Mesenchymal stem cell (in vitro differentiated cells and primary cell): Measurements from ENCODE around the gene NIN.
"Not testable (repeated sequence)": the region's sequence is repeated elsewhere in the genome, so short reads cannot be mapped to it uniquely, and the experiment has no call there.

Source experiments
- DNase-seq: peaks from one replicate; pipeline ENCODE4 v3.0.0-alpha.2; 2013
- H2AFZ ChIP-seq: one replicate; pipeline ENCODE4 v1.6.1; 2013; ENCODE audit warnings: low read depth, mild to moderate bottlenecking, control low read depth, inconsistent platforms, low read length, moderate library complexity
- H2AK5ac ChIP-seq: 2 replicates; pipeline ENCODE4 v1.6.1; 2013; ENCODE audit warnings: low read length, moderate library complexity, mild to moderate bottlenecking, inconsistent platforms; ENCODE audit not compliant: severe bottlenecking
- H2BK120ac ChIP-seq: one replicate; pipeline ENCODE4 v1.6.1; 2013; ENCODE audit warnings: low read depth, mild to moderate bottlenecking, inconsistent platforms, low read length, moderate library complexity
- H2BK12ac ChIP-seq, 2 experiments: one replicate each; pipeline ENCODE4 v1.6.1; 2013; ENCODE audit warnings: inconsistent platforms in 2 of 2, low read length in 2 of 2, mild to moderate bottlenecking in 2 of 2, moderate library complexity in 2 of 2, control low read depth in 1 of 2
- H2BK15ac ChIP-seq: one replicate; pipeline ENCODE4 v1.6.1; 2013; ENCODE audit warnings: mild to moderate bottlenecking, low read depth, inconsistent platforms; ENCODE audit not compliant: poor library complexity, severe bottlenecking
- H2BK5ac ChIP-seq: 2 replicates; pipeline ENCODE4 v1.6.1; 2013; ENCODE audit warnings: low read depth, mild to moderate bottlenecking, low read length, control low read depth, inconsistent platforms; ENCODE audit not compliant: poor library complexity, severe bottlenecking
- H3K14ac ChIP-seq, 2 experiments: one replicate each; pipeline ENCODE4 v1.6.1; 2013; ENCODE audit warnings: inconsistent platforms in 2 of 2, low read length in 2 of 2, control low read depth in 1 of 2, mild to moderate bottlenecking in 1 of 2, moderate library complexity in 1 of 2
- H3K18ac ChIP-seq, 2 experiments: one replicate each; pipeline ENCODE4 v1.6.1; 2013; ENCODE audit warnings: inconsistent platforms in 2 of 2, low read length in 2 of 2, control low read depth in 1 of 2, low read depth in 1 of 2, mild to moderate bottlenecking in 1 of 2
- H3K23ac ChIP-seq, 2 experiments: one replicate each; pipeline ENCODE4 v1.6.1; 2013; ENCODE audit warnings: inconsistent platforms in 2 of 2, low read length in 2 of 2, mild to moderate bottlenecking in 2 of 2, moderate library complexity in 2 of 2, control low read depth in 1 of 2
- H3K27ac ChIP-seq: 2 replicates; pipeline ENCODE4 v1.5.1; 2013; ENCODE audit warnings: mild to moderate bottlenecking, moderate library complexity, low read length, control low read depth, inconsistent platforms; ENCODE audit not compliant: poor library complexity, severe bottlenecking
- H3K27me3 ChIP-seq, 2 experiments: 2 replicates each; pipeline versions ENCODE4 v1.6.1 to v1.7.0; 2013; ENCODE audit warnings: low read length in 2 of 2, mild to moderate bottlenecking in 2 of 2, moderate library complexity in 2 of 2, control low read depth in 1 of 2, inconsistent platforms in 1 of 2; ENCODE audit not compliant: control insufficient read depth in 1 of 2, insufficient read depth in 1 of 2
- H3K36me3 ChIP-seq, 2 experiments: 2 replicates each; pipeline versions ENCODE4 v1.6.1 to v1.7.0; 2013; ENCODE audit warnings: low read length in 2 of 2, control low read depth in 1 of 2, inconsistent platforms in 1 of 2, low read depth in 1 of 2, mild to moderate bottlenecking in 1 of 2; ENCODE audit not compliant: insufficient read depth in 2 of 2, control insufficient read depth in 1 of 2
- H3K4ac ChIP-seq, 2 experiments: one replicate each; pipeline ENCODE4 v1.6.1; 2013; ENCODE audit warnings: inconsistent platforms in 2 of 2, low read length in 2 of 2, mild to moderate bottlenecking in 2 of 2, moderate library complexity in 2 of 2, control low read depth in 1 of 2, low read depth in 1 of 2
- H3K4me1 ChIP-seq: 2 replicates; pipeline ENCODE4 v1.6.1; 2013; ENCODE audit warnings: low read depth, low read length, control low read depth; ENCODE audit not compliant: control insufficient read depth, insufficient read depth
- H3K4me2 ChIP-seq: 2 replicates; pipeline ENCODE4 v1.6.1; 2013; ENCODE audit warnings: low read length, mild to moderate bottlenecking, inconsistent platforms; ENCODE audit not compliant: poor library complexity, severe bottlenecking
- H3K4me3 ChIP-seq, 2 experiments: 2 replicates each; pipeline versions ENCODE4 v1.5.1 to v1.7.0; 2013; ENCODE audit warnings: low read length in 2 of 2, mild to moderate bottlenecking in 2 of 2, control low read depth in 1 of 2, low read depth in 1 of 2; ENCODE audit not compliant: insufficient read depth in 1 of 2
- H3K79me1 ChIP-seq: replicated peaks from 2 replicates; pipeline ENCODE4 v1.6.1; 2013; ENCODE audit warnings: mild to moderate bottlenecking, control low read depth, low read length, inconsistent platforms; ENCODE audit not compliant: poor library complexity, severe bottlenecking
- H3K9ac ChIP-seq: 2 replicates; pipeline ENCODE4 v1.7.0; 2013; ENCODE audit warnings: mild to moderate bottlenecking, low read length, moderate library complexity
- H3K9me3 ChIP-seq: 2 replicates; pipeline ENCODE4 v1.7.0; 2013; ENCODE audit warnings: mild to moderate bottlenecking, low read length; ENCODE audit not compliant: control insufficient read depth
- H4K8ac ChIP-seq: one replicate; pipeline ENCODE4 v1.6.1; 2013; ENCODE audit warnings: inconsistent platforms, mild to moderate bottlenecking, low read length, moderate library complexity
- H4K91ac ChIP-seq: one replicate; pipeline ENCODE4 v1.6.1; 2013; ENCODE audit warnings: mild to moderate bottlenecking, low read length, inconsistent platforms
- WGBS: methylation state at CpG from one replicate; pipeline ENCODE4 v1.1.7; 2013; ENCODE audit warnings: mixed read lengths; 5-methylcytosine and 5-hydroxymethylcytosine counted together

The NIN gene

DNA sequence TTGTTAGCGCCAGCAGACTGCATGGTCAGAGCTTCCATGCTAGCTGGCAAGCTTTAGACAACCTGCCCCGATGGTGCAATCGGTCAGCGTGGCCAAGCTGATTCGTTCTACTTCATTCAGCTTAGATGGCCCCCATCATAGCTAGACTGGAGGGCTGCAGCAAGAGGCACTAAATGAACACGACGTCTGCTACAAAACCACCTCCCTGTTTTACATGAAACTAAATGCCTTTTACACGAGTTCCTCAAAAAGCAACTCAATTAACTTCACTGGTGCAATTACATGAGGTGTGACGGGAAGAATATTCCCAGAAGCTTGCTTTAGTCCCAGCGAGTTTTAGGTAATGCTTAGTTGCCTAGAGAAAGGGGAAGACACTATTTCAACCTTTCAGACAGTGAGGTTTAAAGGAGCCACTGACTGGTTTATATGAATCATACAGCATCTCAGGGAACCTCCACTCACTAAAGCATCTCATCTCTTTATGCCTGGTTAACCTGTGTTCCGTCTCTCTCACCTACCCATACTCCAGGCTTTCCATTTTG lies 8.4 kb downstream of the NIN start:
- Histone ChIP-seq H4K91ac (no peak overlapping the region), H3K27me3 (no peaks in the 10 kb centered on the region), H3K4me3 (peak overlapping the region in 1 of 2 experiments; percentile 62), H3K9me3 (no peaks in the 10 kb centered on the region), H3K14ac (no peak overlapping the region), H4K8ac (no peak overlapping the region), H3K9ac (peak overlapping the region; percentile 71), H3K4me2 (no peak overlapping the region), H3K23ac (no peak overlapping the region), H3K79me1 (peaks cover 35% of the 10 kb centered on the region), H2AK5ac (peak overlapping the region; percentile 16), H3K4ac (no peak overlapping the region), H2BK12ac (no peak overlapping the region), H2BK15ac (no peak overlapping the region), H2BK120ac (no peak overlapping the region), H3K4me1 (peaks cover 13% of the 10 kb centered on the region), H3K36me3 (peaks cover 6 to 16% of the 10 kb centered on the region in 2 experiments), H3K27ac (peak overlapping the region; percentile 28), H3K18ac (no peak overlapping the region), H2AFZ (no peak overlapping the region), H2BK5ac (no peak overlapping the region)
- WGBS = 83% methylated on average over 10 of the region's 11 CpGs
- DNase-seq = peak; percentile 19

DNA sequence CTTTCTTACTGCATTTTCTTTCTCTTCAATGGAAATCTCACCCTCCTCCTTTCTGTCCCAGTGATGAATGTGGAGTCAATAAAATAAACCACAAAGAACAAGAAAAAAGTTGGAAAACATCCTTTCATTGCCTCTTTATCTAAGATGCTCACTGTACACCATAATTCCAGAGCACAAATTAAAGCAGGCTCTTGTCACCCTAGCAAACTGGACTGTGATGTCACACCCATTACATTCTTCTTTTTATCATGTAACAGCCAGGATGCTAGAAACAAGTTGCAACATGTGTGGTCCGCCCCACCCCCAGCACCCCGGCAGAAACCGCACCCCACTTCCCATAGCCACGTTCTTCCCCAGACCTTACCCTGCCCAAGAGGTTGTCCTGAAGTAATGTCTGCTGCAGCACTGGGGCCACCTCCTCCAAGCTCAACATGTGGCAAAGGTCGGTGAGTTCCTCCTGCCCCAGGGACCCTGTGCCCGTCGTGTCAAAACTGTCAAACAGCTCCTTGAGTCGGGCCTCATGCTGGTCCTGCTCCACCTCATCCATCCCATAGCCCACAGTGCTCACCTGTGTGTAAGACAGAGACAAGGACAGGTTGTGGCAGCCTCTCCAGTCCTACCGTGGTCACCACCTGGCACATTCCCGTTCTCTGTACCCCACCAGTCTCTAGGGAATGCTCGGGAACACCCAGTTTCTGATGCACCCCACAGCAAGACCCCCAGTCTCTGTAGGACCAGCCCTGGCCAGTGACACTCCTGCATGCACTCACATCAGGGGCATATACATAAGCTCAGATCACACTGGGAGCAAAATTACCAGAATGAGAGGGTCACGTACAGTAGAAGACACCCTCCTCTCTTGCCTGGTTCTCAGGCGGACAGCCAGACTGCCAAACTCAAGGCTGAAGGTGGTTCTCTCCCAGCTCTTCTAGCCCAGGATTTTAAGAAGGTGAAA lies 9.2 kb downstream of the NIN start:
- no peak overlapping the region for H3K9ac ChIP-seq
- 77% methylated on average over 13 of the region's 13 CpGs for WGBS
- H2BK15ac ChIP-seq = no peak overlapping the region

DNA sequence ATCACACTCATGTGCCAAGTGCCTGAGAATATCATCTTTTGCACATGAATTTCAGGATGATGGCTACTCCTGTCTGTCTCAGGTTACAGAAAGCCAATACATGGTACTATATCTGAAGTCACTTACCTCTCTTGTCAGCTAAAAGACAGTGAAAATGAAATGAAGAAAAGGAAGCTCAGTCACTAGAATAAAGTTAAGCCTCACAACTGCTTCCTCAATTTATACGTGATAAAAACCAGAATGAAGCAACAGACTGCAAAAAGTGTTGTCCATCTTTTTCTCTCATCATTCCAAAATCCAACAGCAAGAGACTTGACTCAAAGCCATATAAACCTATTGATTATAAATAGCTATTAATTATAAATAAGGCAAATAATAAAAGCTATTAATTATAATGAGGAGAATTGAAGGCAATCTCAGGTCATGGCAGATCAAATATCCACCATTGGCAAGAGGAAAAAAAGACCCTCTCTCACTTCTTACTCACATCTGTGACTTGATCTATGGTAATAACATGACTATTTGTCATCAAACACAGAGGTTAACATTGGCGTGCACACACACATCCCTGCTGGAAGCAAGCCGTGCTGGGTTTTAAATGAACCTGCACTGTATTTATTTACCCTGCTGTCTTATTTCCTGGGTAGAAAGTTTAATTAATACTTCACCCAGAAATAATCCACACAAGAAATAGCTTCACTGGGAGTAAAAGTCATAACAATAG lies 10.0 kb downstream of the NIN start:
- peaks cover 14% of the 10 kb centered on the region for H3K4me1 ChIP-seq
- no peak overlapping the region for H3K9ac ChIP-seq
- no peak overlapping the region for H2BK120ac ChIP-seq
- no peak for DNase-seq
- no peak overlapping the region for H3K4me2 ChIP-seq
- H4K91ac ChIP-seq = no peak overlapping the region
- H3K23ac ChIP-seq = no peak overlapping the region
- H3K14ac ChIP-seq = no peak overlapping the region
- H3K36me3 ChIP-seq = peaks cover 6 to 11% of the 10 kb centered on the region in 2 experiments
- no peaks in the 10 kb centered on the region for H3K9me3 ChIP-seq
- no peak overlapping the region for H2AFZ ChIP-seq
- H3K4me3 ChIP-seq = no peak overlapping the region
- no peak overlapping the region for H2AK5ac ChIP-seq
- no peak overlapping the region for H2BK5ac ChIP-seq
- no peak overlapping the region for H3K18ac ChIP-seq
- no peak overlapping the region for H2BK12ac ChIP-seq
- H2BK15ac ChIP-seq = no peak overlapping the region
- no peak overlapping the region for H3K27ac ChIP-seq
- 61% methylated on average over 3 of the region's 3 CpGs for WGBS
- no peak overlapping the region for H3K4ac ChIP-seq
- no peak overlapping the region for H4K8ac ChIP-seq
- H3K27me3 ChIP-seq = no peaks in the 10 kb centered on the region
- peaks cover 33% of the 10 kb centered on the region for H3K79me1 ChIP-seq

More for the DNA sequence above, 9.2 kb downstream of the NIN start:
- H3K9me3 ChIP-seq = no peaks in the 10 kb centered on the region
- H3K4me2 ChIP-seq = no peak overlapping the region
- peak overlapping the region; percentile 31 for H4K91ac ChIP-seq
- no peak overlapping the region for H2AFZ ChIP-seq
- no peak overlapping the region for H3K4ac ChIP-seq
- H2BK5ac ChIP-seq = no peak overlapping the region
- H2AK5ac ChIP-seq = peak overlapping the region; percentile 16
- H4K8ac ChIP-seq = no peak overlapping the region
- no peak for DNase-seq
- H3K27ac ChIP-seq = no peak overlapping the region
- H3K4me3 ChIP-seq = no peak overlapping the region
- peaks cover 37% of the 10 kb centered on the region for H3K79me1 ChIP-seq
- no peak overlapping the region for H3K14ac ChIP-seq
- H3K4me1 ChIP-seq = peaks cover 13% of the 10 kb centered on the region
- H3K18ac ChIP-seq = no peak overlapping the region
- H2BK12ac ChIP-seq = peak overlapping the region in 1 of 2 experiments; percentile 59
- H3K36me3 ChIP-seq = peaks cover 6 to 12% of the 10 kb centered on the region in 2 experiments
- H3K23ac ChIP-seq = no peak overlapping the region
- no peak overlapping the region for H2BK120ac ChIP-seq
- no peaks in the 10 kb centered on the region for H3K27me3 ChIP-seq

DNA sequence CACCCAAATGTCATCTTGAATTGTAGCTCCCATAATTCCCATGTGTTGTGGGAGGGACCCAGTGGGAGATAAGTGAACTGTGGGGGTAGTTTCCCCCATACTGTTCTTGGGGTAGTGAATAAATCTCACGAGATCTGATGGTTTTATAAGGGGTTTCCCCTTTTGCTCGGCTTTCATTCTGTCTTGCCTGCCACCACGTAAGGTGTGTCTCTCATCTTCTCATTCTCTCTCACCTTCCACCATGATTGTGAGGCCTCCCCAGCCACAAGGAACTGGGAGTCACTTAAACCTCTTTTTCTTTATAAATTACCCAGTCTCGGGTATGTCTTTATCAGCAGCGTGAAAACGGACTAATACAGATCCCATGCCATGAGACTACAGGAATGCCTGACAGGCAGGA lies 11.7 kb downstream of the NIN start:
- H2BK120ac ChIP-seq, H3K4me3 ChIP-seq, H3K9me3 ChIP-seq, H3K23ac ChIP-seq, H3K27ac ChIP-seq, H2BK15ac ChIP-seq, H3K14ac ChIP-seq, H4K8ac ChIP-seq, H2AK5ac ChIP-seq, DNase-seq, H3K27me3 ChIP-seq, H3K9ac ChIP-seq, H3K4ac ChIP-seq, H2BK12ac ChIP-seq, H3K4me2 ChIP-seq, H2AFZ ChIP-seq, H4K91ac ChIP-seq, H3K18ac ChIP-seq, H2BK5ac ChIP-seq: not testable (repeated sequence)
- peaks cover 6 to 12% of the 10 kb centered on the region in 2 experiments for H3K36me3 ChIP-seq
- H3K4me1 ChIP-seq = peaks cover 14% of the 10 kb centered on the region
- peaks cover 27% of the 10 kb centered on the region for H3K79me1 ChIP-seq
- over 99% methylated on average over 5 of the region's 6 CpGs for WGBS
